Mesangial cell (primary cell): ENCODE measurements around the gene SALL2. TPM values are rescaled to one million over a fixed set of nuclear protein-coding genes. Genes with fewer than 3 reads are reported as not detected.

ENCODE experiments used
- total RNA-seq: library from RNA; depleted of rRNA; stranded (reverse); fragments of >200 nt; gene quantifications from 2 replicates; pipeline ENCODE4 v1.2.3, GENCODE V29; 2015

SALL2 gene
- 13.4 and 24.2 TPM in 2 replicates for total RNA-seq

DNA sequence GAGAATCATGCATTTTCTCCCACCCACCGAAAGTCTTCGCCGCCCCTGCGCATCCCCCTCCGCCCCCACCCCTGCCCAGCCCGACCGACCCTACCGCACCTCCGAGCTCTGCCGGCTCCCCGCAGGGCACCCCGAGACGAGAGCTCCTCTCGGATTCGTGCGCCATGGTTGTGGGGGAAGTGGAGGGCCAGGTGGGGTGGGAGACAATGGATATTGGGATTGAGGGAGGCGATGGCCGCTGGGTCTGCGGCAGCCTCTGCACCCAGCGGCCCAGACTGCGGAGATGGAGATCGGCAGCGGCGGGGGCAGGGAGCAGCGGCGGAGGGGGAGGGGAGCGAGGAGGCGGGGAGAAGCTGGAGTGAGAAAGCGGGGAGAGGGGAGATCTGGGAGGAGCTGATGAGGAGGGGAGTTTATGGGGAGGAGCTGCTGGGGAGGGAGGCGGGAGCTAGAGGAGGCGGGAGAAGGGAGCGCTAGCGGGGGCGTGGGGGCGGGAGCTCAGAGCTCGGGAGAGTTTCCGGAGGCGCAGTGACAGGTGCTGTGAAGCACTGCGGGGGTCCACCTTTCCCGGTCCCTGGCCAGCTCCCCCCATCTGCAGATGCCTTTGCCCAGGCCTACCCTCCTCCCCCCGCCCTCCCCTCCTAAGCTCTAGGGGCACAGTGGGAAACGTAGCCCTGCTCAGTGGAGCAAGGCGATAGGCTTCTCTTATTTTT is at the start of gene SALL2:
TSS of gene SALL2 (minus strand) at position 385 of the 710 bp plus-strand sequence. CDS start at position 166, 219 bp downstream.

DNA sequence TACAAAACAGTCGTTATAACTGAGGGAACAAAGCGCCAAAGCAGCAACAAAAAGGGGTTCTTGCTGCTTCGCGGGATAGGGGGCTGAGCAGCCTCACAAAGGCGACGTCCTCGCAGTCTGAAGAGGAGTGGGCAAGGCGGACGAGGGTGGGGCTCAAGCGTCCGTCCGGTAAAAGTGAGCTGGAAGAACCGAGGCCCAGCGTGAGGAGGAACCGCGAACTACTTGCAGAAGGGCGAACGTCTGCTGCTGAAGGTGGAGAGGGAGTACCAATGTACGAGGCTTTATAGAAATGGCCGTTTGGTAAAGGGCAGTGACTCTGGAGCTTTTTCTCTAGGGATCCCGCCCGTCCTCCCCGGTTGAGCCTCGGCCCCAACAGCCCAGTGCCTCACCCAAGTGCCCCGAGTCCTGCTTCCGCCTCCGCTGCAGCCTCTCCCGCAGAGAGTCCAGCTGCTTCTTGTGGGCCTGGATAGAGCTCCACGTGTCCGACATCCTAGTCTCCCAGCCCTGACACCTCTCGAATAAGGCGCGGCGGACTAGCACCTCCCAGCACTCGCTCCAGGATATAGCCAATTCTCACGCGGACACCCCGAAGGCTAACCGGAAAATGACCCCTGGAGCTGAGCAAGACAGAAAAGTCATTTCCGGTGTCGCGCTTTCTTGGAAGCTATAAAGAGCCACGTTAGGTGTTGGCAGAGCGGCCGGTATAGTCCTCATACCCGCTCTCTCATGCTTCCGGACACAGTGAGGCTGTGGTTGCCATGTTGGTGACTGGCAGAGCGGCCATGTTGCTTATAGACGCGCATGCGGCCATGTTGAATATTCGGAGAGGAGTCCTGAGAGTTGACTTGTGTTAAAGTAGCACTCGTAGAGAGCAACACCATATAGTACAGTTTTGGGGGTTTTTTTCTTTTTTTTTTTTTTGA is 15.2 kb downstream of the SALL2 start, which contains the start of gene METTL3:
TSS of gene METTL3 (minus strand) at position 606 of the 923 bp plus-strand sequence. CDS start at position 489, 117 bp downstream.

DNA sequence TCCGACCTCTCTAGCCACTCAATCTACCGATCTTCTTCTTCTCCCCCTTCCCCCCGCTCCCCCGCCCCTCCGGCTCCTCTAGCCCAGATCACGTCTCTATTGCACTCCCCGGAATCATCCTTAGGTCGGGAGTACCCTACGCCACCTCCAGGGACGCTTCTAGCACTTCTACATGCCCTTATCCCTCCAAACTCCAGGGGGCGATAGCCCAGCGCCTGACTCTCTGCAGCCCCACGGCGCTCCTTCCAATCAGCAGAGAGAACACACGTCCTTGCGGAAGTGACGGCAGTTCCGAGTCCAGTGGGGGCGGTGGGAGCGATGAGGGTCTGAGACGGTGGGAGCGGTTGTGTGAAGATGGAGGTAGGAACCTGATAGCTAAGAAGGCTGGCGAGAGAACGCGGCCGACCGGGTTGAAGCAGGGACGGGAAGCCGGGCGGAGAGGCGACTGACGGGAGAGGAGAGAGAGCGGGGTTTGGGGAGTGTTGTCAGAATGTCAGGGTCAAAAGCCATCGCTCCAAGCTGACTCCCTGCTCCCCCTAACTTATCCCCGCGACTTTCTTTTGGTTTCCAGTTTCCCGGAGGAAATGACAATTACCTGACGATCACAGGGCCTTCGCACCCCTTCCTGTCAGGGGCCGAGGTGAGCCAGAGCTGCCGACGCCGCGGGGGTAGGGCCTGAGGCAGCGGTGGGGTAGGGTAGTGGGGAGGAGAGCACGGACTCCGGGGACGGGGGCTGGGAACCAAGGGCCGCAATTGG is 49.0 kb downstream of the SALL2 start, which contains the start of the genes RAB2B and TOX4:
TSS of gene RAB2B (minus strand) at position 35 of the 757 bp plus-strand sequence. CDS start 87 bp downstream, outside the sequence.
TSS of gene TOX4 (plus strand) at position 271 of the 757 bp plus-strand sequence. CDS start at position 355, 84 bp downstream.

Other genes starting within 250 kb of the SALL2 start
- not detected in 2 replicates for gene RPGRIP1, start 246.3 kb downstream of the SALL2 start, total RNA-seq
- gene SUPT16H, start 142.3 kb downstream of the SALL2 start, total RNA-seq, result 40.2 and 64.4 TPM in 2 replicates
- 45.5 and 63.5 TPM in 2 replicates for gene CHD8, start 70.2 kb downstream of the SALL2 start, total RNA-seq
- gene RAB2B, start 49.4 kb downstream of the SALL2 start, total RNA-seq, result 16.3 and 21.8 TPM in 2 replicates
- gene TOX4, start 49.2 kb downstream of the SALL2 start, total RNA-seq, result 23.3 and 34.0 TPM in 2 replicates
- 22.4 and 51.7 TPM in 2 replicates for gene METTL3, start 15.0 kb downstream of the SALL2 start, total RNA-seq
- gene OR10G3, start 53.7 kb upstream of the SALL2 start, total RNA-seq, result not detected in 2 replicates
- gene OR10G2, start 108.6 kb upstream of the SALL2 start, total RNA-seq, result not detected in 2 replicates
- gene OR4E2, start 127.5 kb upstream of the SALL2 start, total RNA-seq, result not detected in 2 replicates
- gene OR4E1, start 147.5 kb upstream of the SALL2 start, total RNA-seq, result not detected in 2 replicates